Thymus (tissue), 11 donors: ENCODE results near the gene ATF6. TPM values are rescaled to one million over a fixed set of nuclear protein-coding genes. Genes with fewer than 3 reads are reported as not detected.

ENCODE experiments used
- DNase-seq, 9 donors: peaks; one replicate each; pipeline ENCODE4 v3.0.0-alpha.2; 2013; ENCODE audit warnings: low spot score in 9 of 9, low read depth in 6 of 9, missing footprints in 1 of 9
- H3K27ac ChIP-seq, 2 donors: one replicate each; pipeline ENCODE4 v1.5.1; 2013; ENCODE audit warnings: control low read depth in 1 of 2, low read depth in 1 of 2, low read length in 1 of 2, mild to moderate bottlenecking in 1 of 2, moderate library complexity in 1 of 2
- H3K27me3 ChIP-seq, 2 donors: one replicate each; pipeline ENCODE4 v1.5.1; 2013; ENCODE audit warnings: low read length in 1 of 2; ENCODE audit not compliant: control insufficient read depth in 2 of 2, insufficient read depth in 1 of 2
- H3K36me3 ChIP-seq, 2 donors: one replicate each; pipeline ENCODE4 v1.5.1; 2013; ENCODE audit warnings: low read length in 1 of 2, mild to moderate bottlenecking in 1 of 2, moderate library complexity in 1 of 2; ENCODE audit not compliant: control insufficient read depth in 2 of 2, insufficient read depth in 2 of 2
- H3K4me1 ChIP-seq, 2 donors: one replicate each; pipeline ENCODE4 v1.5.1; 2013; ENCODE audit warnings: low read length in 2 of 2; ENCODE audit not compliant: control insufficient read depth in 2 of 2, insufficient read depth in 2 of 2
- H3K4me3 ChIP-seq, 2 donors: one replicate each; pipeline ENCODE4 v1.5.1; 2013; ENCODE audit warnings: low read length in 2 of 2, control low read depth in 1 of 2, mild to moderate bottlenecking in 1 of 2
- H3K9me3 ChIP-seq, 2 donors: one replicate each; pipeline ENCODE4 v1.5.1; 2013; ENCODE audit warnings: low read length in 1 of 2, mild to moderate bottlenecking in 1 of 2; ENCODE audit not compliant: control insufficient read depth in 2 of 2, insufficient read depth in 1 of 2
- WGBS: extraction: QIAGEN DNeasy Blood & Tissue Kit; methylation state at CpG from one replicate; pipeline ENCODE4 v1.1.7; 2013; 5-methylcytosine and 5-hydroxymethylcytosine counted together
- polyA plus RNA-seq: library from polyadenylated mRNA; stranded (reverse); fragments of 200-250 nt; gene quantifications from one replicate; pipeline ENCODE4 v1.2.3, GENCODE V29; 2013
- total RNA-seq: library from RNA; stranded (reverse); fragments of 120-200 nt; gene quantifications from one replicate; pipeline ENCODE4 v1.2.4, GENCODE V29; 2013
- donor health status: healthy.

Gene ATF6
- total and polyA plus RNA-seq, 2 donors: 6.5 to 12.7 TPM

DNA sequence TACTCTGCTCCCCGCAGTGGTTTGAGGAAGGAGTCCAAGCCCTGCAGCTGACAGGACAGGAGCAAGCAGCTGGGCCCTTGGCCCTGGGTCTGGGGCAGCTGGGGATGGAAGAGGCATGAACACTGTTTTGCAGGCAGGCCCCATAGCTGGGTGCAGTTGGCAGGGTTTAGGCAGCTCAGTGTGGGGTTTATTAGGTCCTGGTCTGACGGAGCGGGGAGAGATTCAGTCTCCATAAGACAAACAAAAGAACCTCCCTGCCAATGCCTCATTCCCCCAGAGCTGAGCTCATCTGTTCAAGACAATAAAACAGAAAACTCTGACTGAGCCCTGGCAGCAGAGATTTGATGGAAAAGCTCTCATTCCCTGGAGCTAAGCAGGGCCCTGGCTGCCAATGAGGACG is 220.2 kb downstream of the ATF6 start:
- 99% methylated on average over 4 of the region's 4 CpGs for WGBS
- H3K27me3 ChIP-seq: no peaks in the 10 kb centered on the region
- no peak for DNase-seq

DNA sequence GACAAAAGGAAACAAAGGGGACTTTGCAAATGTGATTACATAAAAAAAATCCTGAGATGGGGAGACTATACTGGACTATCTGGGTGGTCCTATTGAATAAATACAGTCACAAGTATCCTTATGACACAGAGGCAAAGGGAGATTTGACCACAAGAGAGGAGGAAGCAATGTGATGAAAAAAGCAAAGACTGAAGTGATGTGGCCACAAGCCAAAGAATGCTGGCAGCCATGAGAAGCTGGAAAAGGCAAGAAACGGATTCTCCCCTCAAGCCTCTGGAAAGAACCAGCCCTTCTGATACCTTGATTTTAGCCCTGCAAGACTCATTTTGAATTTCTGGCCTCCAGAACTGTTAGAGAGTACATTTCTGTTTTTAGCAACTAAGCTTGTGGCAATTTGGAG is 221.2 kb downstream of the ATF6 start:
- Histone ChIP-seq H3K27me3 (no peaks in the 10 kb centered on the region), H3K4me1 (peaks cover 0 to under 1% of the 10 kb centered on the region in 2 donors), H3K36me3 (no peaks in the 10 kb centered on the region), H3K27ac (no peak overlapping the region), H3K9me3 (no peaks in the 10 kb centered on the region), H3K4me3 (no peak overlapping the region)
- no peak for DNase-seq
- 92% methylated on average over 1 of the region's 1 CpG for WGBS

More for the DNA sequence above, 220.2 kb downstream of the ATF6 start:
- H3K36me3 ChIP-seq: no peaks in the 10 kb centered on the region
- no peak overlapping the region for H3K4me3 ChIP-seq
- no peak overlapping the region for H3K27ac ChIP-seq
- no peaks in the 10 kb centered on the region for H3K9me3 ChIP-seq
- H3K4me1 ChIP-seq: peaks cover 0 to 3% of the 10 kb centered on the region in 2 donors

DNA sequence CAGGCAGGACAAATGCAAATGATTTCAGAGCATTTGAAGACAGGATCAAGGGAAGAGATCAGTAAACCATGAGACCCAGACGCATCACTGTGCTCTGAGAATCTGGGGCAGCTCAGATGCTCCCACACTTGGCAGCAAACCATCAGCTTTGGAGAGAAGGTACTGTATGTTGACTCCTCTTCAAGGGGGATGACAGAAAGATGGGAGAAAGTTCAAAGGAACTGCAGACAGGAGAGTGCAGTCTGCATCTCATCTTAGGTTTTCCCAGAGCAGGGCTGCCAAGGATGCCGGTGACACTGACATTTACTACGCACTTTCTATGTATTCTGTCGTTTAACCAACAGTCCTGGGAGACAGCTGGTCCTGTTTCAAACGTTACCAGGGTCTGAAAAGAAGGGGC is 221.8 kb downstream of the ATF6 start:
- no peaks in the 10 kb centered on the region for H3K9me3 ChIP-seq
- WGBS: 94% methylated on average over 5 of the region's 5 CpGs
- DNase-seq: no peak
- H3K27ac ChIP-seq: no peak overlapping the region
- no peaks in the 10 kb centered on the region for H3K27me3 ChIP-seq
- H3K4me1 ChIP-seq: no peaks in the 10 kb centered on the region
- H3K36me3 ChIP-seq: no peaks in the 10 kb centered on the region
- no peak overlapping the region for H3K4me3 ChIP-seq

DNA sequence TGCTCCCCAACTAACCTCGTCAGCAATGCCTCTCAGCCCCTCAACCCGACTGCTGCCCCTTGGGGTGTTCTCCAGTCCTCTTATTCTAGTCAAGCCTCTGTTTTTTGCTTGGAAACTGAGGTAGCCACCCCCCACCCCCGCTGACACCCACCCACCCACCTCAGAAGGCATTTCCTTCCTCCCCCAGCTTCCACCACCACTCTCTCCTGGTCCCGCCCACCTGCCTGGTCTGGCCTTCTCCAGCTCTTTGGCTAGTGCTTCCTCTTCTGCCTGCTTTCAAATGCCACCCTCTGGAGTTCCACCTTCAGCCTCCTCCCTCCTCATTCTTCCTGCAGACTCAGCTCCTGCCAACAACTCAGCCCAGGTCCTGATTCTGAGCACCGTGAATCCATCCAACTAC is 222.3 kb downstream of the ATF6 start:
- Histone ChIP-seq H3K9me3 (no peaks in the 10 kb centered on the region), H3K27me3 (no peaks in the 10 kb centered on the region), H3K27ac (no peak overlapping the region), H3K36me3 (no peaks in the 10 kb centered on the region), H3K4me3 (no peak overlapping the region), H3K4me1 (no peaks in the 10 kb centered on the region)
- no peak for DNase-seq
- 81% methylated on average over 5 of the region's 5 CpGs for WGBS

DNA sequence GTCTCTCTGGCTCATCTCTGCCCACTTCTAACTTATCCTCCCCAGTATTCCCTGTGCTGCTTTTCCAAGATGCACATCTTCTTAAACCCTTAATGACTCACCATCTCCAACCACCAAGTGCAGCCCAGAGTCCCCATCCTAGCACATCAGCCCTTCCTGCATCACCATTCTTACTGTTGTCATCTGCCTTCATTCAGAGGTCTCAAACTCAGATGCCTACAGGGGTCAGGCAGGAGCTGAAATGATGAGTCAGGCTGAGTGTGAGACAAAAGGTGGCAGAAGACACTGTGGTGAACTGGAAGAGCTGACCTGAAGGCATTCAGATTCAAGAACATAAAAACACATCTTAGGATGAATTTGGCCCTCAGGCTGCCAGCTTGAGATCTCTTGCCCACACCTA is 223.0 kb downstream of the ATF6 start:
- Histone ChIP-seq H3K27me3 (no peaks in the 10 kb centered on the region), H3K27ac (no peak overlapping the region), H3K9me3 (no peaks in the 10 kb centered on the region), H3K4me3 (no peak overlapping the region), H3K36me3 (no peaks in the 10 kb centered on the region), H3K4me1 (no peaks in the 10 kb centered on the region)
- DNase-seq: no peak

DNA sequence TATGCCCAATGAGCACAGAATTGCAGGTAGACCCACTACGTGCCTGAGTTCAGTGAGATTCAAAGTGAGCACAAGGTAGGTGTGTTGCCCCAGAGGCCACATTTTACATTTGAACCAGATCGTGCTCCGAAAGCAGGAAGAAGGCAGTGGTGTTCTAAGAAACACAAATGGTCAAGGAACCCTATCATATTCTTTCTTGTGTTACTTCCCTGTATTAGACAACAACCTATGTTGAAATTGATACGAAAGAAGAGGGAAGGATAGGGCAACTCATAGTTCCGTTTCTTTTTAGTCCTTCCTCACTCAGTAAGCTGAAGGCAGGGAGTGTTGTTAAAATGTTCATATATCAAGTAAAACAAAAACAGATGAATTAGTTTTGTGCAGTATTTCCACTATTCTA is 223.7 kb downstream of the ATF6 start:
- H3K27ac ChIP-seq: no peak overlapping the region
- H3K36me3 ChIP-seq: no peaks in the 10 kb centered on the region
- H3K4me1 ChIP-seq: no peaks in the 10 kb centered on the region
- 95% methylated on average over 5 of the region's 5 CpGs for WGBS
- no peak overlapping the region for H3K4me3 ChIP-seq
- H3K27me3 ChIP-seq: no peaks in the 10 kb centered on the region
- no peaks in the 10 kb centered on the region for H3K9me3 ChIP-seq
- DNase-seq: no peak

DNA sequence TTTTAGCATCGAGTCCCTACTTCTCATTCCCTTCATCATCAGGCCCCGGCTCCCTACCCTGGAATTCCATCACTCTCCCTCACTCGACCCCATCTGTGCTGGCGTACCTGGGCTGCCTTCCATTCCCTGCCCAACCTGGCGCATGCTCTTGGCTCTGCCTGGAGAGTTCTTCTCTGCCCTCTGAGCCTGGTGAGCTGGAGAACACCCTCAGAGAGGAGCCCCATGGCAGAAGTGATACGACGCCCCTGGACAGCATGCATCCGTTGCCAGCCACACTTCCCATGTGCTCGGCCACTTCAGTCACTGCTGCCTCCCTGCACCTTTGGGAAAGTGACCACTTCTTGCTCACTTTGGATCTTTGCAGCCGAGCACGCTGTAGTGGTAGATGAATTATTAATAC is 227.5 kb downstream of the ATF6 start:
- no peaks in the 10 kb centered on the region for H3K9me3 ChIP-seq
- no peaks in the 10 kb centered on the region for H3K27me3 ChIP-seq
- DNase-seq: no peak
- no peaks in the 10 kb centered on the region for H3K4me1 ChIP-seq
- no peaks in the 10 kb centered on the region for H3K36me3 ChIP-seq
- H3K4me3 ChIP-seq: no peak overlapping the region
- H3K27ac ChIP-seq: no peak overlapping the region
- WGBS: 89% methylated on average over 11 of the region's 11 CpGs

DNA sequence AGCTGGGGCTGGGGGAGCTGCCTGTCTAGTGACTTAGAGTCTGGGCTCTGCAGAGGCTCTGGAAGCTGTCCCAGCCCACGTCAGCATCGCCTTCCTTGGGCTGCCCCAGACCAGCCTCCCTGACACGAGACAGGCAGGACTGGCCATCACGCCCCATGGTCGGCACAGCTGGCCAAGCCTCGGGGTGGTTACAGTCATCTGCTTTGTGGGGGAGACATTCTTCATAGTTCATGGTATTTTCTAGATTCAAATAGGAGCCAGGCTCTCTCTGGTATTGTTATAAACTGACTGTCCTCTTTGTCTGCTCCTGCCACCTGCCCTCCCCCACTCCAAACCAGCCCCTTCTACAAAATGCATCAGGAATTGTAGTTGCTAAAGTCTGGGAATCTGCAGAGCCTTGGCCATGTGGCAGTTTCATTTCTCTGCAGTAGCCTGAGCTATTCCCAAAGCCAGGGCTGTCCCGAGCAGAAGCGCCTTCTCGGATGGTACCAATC is 228.1 kb downstream of the ATF6 start:
- Histone ChIP-seq H3K27ac (no peak overlapping the region), H3K27me3 (no peaks in the 10 kb centered on the region), H3K4me1 (no peaks in the 10 kb centered on the region), H3K9me3 (no peaks in the 10 kb centered on the region), H3K4me3 (no peak overlapping the region), H3K36me3 (no peaks in the 10 kb centered on the region)
- no peak for DNase-seq
- WGBS: 89% methylated on average over 9 of the region's 9 CpGs

DNA sequence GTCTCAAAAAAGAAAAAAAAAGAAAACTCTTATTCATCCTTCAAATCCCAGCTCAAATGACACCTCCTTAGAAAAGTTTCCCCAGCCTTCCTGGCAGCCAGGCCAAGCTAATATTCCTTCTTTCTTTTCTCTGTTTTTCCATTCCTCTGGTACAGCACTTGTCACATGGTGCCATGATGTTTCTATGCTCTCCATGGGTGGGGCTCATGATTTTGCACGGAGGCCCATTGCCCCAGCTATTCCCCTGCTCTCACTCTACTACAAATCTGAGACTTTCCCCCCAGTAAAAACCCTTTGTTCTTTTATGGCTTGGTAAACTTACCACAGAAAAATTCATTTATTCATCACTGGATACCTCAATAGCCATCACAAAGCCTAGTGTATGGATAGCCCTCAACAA is 231.0 kb downstream of the ATF6 start:
- 94% methylated on average over 1 of the region's 1 CpG for WGBS
- H3K27me3 ChIP-seq: no peaks in the 10 kb centered on the region
- H3K27ac ChIP-seq: no peak overlapping the region
- no peak overlapping the region for H3K4me3 ChIP-seq
- H3K9me3 ChIP-seq: no peaks in the 10 kb centered on the region
- no peak for DNase-seq
- no peaks in the 10 kb centered on the region for H3K36me3 ChIP-seq
- H3K4me1 ChIP-seq: peaks cover 0 to 4% of the 10 kb centered on the region in 2 donors

DNA sequence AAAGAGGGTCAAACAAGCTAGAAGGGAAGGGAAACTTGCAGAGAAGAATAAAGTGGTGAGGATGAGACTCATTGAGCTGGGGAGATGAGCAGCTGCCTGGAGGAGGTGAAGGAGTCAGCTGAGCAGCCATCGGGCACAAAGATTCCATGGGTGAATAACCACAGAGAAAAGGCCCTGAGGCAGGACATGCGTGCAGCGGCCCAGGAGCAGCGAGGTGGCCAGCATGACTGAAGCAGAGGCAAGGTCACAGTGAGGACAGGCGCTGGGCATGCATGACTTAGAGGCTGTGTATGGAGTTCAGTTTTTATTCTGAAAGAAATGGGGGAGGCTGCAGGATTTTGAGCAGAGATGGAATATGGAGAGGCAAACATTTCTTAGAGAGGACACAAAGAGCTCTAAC is 232.7 kb downstream of the ATF6 start:
- DNase-seq: no peak
- H3K36me3 ChIP-seq: no peaks in the 10 kb centered on the region
- H3K4me3 ChIP-seq: no peak overlapping the region
- H3K9me3 ChIP-seq: no peaks in the 10 kb centered on the region
- 99% methylated on average over 5 of the region's 5 CpGs for WGBS
- H3K27me3 ChIP-seq: no peaks in the 10 kb centered on the region
- H3K4me1 ChIP-seq: peaks cover 0 to 14% of the 10 kb centered on the region in 2 donors
- no peak overlapping the region for H3K27ac ChIP-seq
